GM19238 (cell line): ENCODE measurements around the gene MALSU1.

ENCODE experiments used
- DNase-seq: peaks from one replicate; pipeline ENCODE4 v3.0.0; 2011; ENCODE audit warnings: low spot score; ENCODE audit not compliant: insufficient read length

The MALSU1 gene

DNA sequence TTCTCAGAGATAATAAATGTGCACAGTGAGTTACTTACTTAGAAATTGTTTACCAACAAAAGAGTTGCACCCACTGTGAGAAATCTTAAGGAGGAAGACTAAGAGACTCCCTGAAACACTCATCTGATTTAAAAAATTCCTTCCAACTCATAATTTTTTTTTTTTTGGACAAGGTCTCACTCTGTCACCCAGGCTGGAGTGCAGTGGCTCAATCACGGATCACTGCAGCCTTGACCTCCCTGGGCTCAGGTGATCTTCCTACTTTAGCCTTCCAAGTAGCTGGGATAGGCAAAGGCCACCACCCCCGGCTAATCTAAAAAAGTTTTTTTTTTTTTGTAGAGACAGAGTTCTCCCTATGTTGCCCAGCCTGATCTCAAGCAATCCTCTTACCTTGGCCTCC, 36.0 kb downstream of the MALSU1 start:
- no peak for DNase-seq

DNA sequence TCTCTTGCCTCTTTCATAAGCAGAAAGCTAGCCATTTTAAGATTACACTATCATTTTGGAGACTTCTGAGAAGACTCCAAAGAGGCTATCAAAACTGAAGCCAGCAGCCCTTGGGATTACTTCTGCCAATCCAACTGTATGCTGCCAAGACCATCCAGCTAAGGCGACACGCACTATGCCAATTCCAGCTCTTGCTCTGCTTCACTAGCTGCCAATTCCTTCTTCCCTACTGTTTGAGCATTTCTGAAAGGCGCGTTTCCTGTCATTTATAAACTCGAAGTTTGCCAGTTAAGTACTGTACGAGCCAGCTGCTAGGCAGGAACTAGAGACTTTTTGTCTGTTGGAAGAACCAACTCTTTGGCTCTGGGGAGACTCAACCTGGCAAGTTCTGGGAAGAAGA, 36.5 kb downstream of the MALSU1 start:
- DNase-seq: no peak

DNA sequence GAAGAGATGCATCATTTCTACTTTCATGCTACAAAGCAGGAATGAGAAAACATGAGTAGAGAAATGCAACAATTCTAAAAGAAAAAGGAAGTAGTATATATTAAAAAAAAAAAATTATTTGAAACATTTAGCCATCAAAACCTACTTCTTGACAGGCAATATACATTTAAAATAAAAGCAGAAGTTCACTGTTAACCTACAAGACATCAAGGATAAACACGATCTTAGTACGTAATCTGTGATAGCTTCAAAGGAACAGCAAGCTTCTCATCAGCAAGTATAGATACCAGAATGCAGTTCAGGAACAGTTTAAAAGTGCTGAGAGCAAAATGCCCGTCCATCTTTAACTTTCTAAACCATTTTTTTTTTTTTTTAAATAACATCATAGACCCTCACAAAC, 36.9 kb downstream of the MALSU1 start:
- DNase-seq: no peak

DNA sequence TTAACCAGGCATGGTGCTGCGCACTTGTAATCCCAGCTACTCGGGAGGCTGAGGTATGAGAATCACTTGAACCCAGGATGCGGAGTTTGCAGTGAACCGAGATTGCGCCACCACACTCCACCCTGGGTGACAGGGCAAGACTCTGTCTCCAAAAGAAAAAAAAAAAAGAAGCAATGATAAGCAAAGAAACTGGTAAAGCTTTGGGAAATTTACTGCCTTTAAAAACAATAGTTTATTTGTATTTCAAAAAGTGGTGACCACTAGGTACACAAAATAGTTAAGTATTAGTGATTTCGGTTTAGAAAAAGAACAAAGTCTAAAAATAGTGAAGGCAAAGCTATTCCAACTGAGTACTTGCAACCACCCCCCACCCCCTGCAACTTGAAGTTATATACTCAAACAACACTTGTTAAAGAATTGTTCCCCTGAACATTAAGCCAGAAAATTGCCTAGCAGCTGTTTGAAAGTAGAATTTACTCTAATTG, 37.7 kb downstream of the MALSU1 start:
- no peak for DNase-seq

DNA sequence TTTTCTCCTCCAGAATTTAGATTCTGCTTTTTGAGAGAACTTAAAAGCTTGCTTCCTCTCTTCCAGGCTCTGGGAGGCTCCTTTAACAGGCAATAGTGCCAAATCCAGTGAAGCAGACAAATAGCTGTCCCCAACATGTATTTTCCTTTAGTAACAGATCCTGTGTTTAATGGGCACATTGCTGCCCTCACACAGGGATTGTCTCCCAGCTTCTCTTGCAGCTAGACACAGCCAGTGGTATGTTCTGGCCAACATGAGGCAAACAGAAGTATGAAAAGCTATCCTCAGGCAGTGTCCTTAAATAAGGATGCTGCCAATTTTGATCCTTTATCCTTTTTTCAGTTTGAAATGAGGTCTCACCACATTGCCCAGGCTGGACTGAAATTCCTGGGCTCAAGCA, 38.2 kb downstream of the MALSU1 start:
- no peak for DNase-seq

DNA sequence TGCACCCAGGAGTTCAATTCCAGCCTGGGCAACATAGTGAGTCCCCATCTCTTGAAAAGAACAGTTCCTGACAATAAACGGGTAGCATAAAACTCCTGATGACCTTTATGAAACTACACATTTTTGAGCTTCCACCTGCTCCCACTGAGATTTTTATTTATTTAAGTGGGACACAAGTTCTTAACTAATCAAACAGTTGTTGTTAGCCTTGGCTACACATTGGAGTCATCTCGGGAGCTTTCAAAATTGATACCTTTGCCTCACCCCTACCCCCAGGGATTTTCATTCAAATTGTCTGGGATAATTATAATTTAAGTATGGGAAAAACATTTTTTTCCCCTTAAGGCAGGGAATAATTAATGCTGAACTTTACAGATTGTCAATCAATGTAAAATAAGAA, 39.3 kb downstream of the MALSU1 start:
- no peak for DNase-seq

DNA sequence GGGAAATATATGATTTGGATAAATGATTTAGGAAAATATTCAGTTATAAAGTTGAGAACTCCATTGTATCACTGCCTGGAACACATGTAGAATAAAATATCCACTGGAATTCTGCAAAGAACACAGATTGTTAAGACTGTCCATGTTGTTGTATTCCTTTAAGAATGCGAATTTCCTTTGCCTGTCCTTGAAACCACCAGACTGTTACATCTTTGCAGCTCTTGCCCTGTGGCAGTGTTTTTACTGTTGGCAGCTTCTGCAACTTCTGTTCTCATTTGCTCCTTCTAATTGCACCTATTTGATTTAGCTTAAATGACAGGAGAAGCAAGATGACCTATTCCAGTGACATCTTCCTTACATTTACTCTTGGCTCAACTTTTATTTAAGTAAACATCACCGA, 39.7 kb downstream of the MALSU1 start:
- no peak for DNase-seq

DNA sequence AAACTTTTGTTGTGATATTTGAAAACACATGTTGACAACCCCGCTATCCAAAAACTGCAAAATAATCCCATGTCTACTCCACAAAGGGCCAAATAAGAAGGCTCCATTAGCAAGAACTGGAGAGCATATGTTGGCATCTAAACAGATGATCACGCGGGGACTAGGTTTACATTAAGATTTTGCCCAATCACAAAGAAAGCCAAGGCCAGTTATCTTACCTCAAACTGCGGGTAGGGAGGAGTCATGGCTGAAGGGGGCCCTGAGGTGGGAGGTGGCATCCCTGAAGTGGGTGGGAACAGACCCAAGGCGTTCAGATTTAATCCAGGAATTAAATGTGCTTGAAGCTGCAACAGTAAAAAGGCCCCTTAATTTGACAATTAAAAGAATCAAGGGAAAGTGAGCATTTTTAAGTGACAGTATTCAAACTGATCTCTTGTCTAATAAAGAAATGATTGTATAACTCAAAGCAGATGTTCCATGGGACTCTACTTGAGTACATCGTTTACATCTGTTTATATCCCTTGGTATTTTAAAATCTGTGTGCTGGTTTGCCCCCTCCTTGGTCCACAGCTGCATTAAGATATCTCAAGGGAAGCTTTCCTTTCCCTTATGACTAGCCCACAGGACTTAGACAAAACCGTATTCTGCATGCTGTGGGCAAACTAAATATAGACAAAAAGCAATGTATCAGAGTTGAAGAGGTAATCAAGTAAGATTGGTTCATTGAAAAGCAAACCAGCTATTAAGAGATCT, 42.9 kb downstream of the MALSU1 start:
- no peak for DNase-seq

DNA sequence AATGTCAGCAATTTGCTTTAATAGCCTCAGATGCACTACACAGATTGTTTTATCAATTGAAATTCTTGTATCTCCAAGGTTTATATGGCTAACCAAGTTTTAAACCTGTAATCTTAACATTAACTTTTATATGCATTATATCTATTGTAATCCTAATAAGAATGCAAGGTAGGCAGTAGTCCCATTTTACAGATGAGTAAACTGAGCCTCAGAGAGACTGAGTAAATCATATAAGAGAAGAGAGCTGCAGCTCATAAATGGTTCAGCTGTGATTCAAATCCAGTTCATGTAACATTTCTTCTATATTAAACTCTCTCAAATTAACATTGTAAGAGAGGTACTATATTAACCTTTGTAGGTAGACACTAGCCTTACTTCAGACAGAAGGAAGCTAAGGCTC, 44.0 kb downstream of the MALSU1 start:
- DNase-seq: no peak

DNA sequence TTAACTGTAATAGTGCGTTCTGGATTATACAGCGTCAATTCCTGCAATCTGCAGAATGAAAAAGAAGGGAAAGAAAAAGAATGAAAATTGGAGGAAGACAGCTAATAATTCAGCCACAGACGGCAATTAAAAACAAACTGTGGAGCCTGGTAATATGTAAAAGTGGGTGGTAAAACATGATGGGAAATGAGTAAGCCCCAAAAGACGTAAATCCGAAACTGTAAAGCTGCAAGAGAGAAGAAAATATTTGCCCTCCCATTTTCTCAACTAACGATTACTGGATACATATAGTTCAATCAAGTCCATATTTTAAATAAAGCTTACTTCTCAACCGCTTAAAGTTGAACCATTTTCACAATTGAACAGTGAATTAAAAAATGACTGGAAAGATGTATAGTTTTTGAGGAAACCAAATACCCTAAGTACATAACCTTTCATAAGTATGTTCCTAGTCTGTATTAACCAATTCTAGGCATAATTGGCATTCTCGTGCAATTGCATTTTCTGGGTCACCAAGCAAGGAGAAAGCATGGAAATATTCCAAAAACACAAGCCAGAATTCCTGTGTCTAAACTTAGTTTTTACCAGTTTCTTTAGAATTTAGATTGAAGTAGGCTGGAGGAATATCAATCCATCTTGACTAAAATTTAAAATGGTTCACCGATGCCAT, 44.8 kb downstream of the MALSU1 start:
- no peak for DNase-seq

DNA sequence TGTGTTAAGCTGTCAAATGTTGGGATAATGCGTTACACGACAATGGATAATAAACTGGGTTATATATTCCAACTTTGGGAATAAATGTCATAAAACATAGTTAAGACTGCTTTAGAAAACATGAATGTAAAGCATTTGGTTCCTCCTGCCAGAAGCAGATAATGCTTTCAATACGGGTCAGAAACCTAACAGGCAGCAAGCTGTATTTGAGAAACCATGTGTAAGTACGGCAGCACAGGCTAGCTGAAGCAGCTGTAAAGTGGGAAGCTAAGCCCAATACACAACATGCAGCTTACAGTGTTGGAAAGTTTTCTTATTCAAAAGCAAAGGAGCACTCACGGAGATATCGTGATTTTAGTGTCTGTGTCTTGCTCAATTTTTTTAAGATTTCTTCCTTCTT, 46.5 kb downstream of the MALSU1 start:
- DNase-seq: no peak

DNA sequence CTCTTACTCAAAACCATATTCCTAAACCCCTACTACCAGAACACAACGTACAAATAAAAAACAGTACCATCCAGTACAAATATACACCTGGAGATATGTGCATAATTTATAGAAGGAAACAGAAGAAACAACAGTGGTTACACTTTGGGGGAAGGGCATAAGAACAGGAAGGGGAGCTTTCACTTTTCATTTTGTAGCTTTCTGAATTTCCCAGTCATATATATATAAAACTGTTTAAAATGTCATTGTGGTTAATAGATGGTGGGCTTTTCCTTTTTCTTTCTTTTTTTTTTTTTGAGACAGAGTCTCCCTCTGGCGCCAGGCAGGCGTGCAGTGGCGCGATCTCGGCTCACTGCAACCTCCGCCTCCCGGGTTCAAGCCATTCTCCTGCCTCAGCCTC, 47.2 kb downstream of the MALSU1 start:
- peak; percentile 23 for DNase-seq

DNA sequence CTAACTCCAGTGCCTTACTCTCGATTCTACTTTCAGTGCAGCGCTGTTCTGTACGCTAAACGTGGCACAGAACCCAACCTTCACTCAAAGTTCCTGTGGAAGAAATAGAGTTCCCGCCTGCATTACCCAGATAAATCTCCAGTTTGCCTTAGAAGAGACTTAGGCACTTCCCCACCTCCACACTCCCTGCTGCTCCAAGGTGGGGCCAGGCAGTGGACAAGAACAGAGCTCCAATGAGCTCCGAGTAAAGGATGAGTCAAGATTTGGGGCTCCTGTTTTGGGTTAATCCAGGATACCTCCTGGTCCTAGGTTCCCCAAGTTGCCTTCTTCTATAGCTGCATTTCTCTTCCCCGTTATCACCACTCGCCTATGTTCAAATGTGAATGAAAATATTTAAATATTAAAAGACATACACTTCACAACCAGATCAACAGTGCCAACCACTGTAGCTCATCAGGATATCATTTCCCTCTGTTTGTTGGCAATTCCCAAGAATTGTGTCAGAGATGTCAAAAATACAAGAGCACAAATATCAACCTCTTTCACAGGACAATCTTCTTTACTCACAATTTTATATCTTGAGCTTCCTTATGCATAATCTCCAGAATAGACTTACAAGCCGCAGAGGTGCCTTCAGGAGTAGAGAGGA, 48.0 kb downstream of the MALSU1 start:
- DNase-seq: no peak

DNA sequence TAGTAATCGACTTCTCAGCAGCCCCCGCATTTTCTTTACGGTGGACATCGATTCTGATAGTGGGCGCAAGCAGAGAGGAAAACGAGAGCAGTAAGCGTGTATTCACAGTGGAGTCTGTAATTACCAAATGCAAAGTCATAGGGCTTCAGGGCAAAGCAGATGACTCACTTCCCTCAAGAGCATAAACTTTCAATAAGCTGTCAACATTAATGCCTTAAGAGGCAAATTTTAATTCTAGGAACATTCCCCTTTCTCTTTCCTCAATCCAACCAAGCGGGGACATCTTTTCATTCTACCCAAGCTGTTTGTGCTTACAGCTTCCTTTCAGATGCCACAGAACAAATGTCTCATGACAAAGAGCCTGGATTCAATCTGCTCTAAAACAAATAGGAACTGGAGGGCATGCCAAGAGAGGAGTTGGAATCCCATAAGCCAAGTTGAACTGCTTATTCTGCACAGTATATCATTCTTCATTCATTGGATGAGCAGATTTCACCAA, 48.6 kb downstream of the MALSU1 start:
- DNase-seq: no peak

DNA sequence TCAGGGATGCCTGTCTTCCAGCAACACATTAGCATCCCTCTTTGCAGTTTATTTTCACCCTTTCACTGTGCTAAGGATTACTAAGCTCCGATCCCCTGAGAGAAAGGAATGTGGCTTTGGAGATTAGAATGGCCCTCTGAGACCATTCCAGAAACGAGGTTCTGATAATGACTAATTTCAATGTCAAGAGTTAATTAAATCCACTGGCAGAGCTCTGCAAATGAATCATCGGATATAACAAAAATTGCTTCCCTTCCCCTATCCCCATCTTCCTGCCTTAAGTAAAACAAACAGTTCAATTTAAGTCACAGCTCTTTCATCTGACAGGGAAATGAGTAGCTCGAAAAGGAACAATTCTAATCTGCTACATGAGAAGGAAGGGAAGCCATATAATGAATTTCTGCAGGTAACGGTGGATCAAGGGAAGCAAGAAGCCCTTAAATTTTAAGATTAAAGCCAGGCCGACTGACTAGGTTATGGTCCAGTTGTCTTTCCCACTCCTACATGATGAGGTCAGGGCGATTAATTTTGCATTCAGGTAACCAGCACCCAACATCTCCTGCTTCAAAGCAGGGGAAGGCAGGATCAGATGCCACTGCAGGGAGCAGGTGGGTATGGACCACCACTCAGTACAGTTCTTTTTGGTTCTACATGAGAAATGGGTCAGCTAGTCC, 50.5 kb downstream of the MALSU1 start:
- DNase-seq: no peak

DNA sequence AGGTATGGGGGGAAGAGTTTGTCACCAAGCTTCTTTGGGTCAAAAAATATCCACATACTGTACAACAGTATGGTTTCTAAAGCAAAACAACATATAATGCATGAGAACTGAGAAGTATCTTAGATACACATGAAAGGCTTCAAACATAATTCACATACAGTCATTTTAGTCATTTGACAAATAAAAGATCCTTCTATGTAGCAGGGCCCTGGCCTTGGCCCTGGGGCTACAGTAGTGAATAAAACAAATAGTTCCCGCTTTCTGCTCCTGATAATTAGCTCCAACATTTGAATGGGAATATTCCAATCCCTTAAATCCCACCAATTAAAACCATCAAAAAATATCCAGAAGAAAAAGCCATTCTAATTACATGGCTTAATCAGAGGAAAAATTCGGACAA, 51.3 kb downstream of the MALSU1 start:
- DNase-seq: no peak

DNA sequence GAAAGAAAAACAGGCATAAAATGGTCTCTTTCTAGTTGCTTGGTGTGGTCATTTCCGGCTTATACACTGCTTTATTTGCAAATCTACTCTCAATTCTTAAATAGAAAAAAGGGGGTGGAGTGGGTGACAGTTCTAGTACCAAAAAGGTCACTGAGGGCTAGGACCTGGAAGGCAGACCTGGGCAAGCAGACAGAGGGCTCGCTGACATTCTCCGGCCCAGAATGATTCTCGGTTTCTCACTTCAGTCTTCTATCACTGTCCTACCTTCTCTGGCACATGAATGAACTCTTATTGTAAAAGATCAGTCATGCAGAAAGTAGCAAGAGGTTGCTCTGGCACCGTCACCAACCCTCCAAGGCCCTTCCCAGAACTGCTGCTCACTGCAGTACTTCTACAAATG, 54.0 kb downstream of the MALSU1 start:
- DNase-seq: no peak

DNA sequence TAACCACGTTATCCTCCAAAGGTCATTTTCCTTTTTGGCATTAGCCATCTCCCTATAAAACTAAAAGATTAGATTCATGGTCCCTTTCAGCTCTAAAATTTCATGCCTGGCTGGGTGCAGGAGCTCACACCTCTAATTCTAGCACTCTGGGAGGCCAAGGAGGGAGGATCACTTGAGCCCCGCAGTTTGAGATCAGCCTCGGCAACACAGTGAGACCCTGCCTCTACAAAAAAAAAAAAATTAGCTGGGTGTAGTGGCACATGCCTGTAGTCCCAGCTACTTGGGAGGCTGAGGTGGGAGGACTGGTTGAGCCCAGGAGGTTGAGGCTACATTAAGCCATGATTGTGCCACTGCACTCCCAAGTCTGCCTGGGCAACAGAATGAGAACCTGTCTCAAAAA, 57.0 kb downstream of the MALSU1 start:
- no peak for DNase-seq

DNA sequence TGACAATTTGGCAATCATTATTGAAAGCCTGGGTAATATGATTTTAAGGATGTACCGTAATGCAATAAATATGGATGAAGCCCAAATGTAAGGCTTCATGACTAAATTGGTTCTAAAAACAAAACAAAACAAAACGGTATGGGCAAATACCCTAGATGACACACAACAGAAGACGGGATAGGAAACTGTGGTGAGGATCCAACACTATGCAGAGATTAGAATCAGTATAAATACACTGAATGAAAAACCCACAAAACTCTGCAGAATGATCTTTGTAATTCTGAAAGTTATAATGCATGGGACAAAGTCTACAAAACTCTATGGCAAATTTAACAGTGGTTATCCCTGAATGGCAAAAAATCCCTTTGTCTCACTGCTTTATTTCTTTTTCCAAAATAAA, 57.6 kb downstream of the MALSU1 start:
- no peak for DNase-seq

DNA sequence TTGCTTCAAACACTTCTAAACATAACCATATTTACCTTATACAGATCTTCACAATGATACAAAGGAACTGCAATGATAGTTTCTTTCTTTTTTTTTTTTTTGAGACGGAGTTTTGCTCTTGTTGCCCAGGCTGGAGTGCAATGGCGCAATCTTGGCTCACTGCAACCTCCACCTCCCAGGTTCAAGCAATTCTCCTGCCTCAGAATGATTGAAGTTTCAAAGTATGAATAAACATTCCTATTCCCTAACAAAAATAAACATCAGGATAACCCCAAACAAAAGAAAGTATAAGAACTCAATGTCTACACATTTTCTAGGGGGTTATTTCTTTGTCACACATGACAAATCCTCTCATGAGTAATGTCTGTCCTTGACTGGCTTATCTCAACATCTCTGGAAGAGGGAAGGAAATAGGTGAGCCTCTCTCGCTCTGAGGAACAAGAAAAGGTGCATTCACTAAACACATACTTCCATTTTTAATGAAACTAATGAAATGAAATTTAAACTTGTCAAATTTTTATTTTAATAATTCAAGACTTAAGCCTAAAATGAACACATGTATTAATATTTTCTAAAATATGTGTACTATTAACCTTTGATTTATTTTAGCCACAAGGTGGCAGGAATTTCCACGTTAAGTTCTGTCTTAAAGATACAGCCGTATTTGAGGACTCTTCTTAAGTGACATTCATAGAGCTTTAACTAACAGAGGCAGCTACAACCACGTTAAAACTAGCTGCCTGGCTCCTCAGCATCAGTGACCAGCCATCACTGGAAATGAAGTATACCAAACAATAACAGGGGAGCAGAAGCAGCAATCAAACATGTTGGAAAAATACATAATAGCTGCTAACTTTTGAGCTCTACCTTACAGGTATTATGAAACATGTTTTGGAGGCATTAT, 58.3 kb downstream of the MALSU1 start:
- no peak for DNase-seq

DNA sequence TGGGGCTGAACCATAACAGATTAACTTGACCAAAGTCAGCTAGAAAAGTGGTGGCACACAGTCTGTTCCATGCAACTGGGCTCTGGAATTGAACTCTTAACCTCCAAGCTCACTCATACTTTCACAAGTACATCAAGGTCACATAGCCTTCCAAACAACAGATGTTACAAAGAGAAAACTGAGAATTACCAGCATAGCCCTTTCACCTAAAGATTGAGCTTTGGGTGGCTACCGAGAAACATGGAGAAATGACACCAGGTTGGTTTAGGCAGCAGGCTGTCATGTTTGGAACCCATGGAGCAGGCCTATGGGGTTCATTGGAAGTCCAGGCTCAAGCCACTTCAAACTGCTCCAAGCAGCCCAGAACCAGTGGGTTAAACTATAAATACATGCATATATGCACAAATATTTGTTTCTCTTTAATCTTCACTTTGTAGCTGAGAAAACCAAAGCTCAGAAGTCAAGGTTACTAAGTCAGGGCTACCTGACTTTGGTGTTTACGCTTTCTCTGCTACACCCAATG, 59.1 kb downstream of the MALSU1 start:
- DNase-seq: no peak
